Panc1 (cell line): ENCODE measurements around the gene CSMD2.

ENCODE experiments used
- POLR2AphosphoS5 ChIP-seq: IDR thresholded peaks from 2 replicates; pipeline ENCODE4 v1.6.1; 2012; ENCODE audit warnings: mild to moderate bottlenecking, low read depth, low read length, moderate library complexity
- TCF7L2 ChIP-seq: IDR thresholded peaks from 2 replicates; pipeline ENCODE4 v1.6.1; 2011; ENCODE audit warnings: mild to moderate bottlenecking, low read depth, low read length, inconsistent platforms
- TF ChIP-seq, protein P1 (sequence below): fragments of 450-650 bp; IDR thresholded peaks from 2 replicates; pipeline ENCODE4 v1.5.1; 2017; ENCODE audit warnings: mild to moderate bottlenecking

- TF ChIP-seq POLR2AphosphoS5 (no peak), TCF7L2 (no peak)
- TF ChIP-seq, protein P1, sequence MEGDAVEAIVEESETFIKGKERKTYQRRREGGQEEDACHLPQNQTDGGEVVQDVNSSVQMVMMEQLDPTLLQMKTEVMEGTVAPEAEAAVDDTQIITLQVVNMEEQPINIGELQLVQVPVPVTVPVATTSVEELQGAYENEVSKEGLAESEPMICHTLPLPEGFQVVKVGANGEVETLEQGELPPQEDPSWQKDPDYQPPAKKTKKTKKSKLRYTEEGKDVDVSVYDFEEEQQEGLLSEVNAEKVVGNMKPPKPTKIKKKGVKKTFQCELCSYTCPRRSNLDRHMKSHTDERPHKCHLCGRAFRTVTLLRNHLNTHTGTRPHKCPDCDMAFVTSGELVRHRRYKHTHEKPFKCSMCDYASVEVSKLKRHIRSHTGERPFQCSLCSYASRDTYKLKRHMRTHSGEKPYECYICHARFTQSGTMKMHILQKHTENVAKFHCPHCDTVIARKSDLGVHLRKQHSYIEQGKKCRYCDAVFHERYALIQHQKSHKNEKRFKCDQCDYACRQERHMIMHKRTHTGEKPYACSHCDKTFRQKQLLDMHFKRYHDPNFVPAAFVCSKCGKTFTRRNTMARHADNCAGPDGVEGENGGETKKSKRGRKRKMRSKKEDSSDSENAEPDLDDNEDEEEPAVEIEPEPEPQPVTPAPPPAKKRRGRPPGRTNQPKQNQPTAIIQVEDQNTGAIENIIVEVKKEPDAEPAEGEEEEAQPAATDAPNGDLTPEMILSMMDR = no peak
Measured at GRCh38 chr1:33659641-33660040, 505.4 kb downstream of the CSMD2 start.
